GM10847 (cell line): Measurements from ENCODE around the gene HACD2.

Source experiments
- POLR2A ChIP-seq: IDR thresholded peaks from 2 replicates; pipeline ENCODE4 v1.6.1; 2011; ENCODE audit not compliant: insufficient read length; ENCODE audit errors: extremely low read depth

Gene HACD2

GRCh38 chr3:123552768-123553167 lies 32.1 kb downstream of the HACD2 start:
- no peak for TF ChIP-seq POLR2A

GRCh38 chr3:123552095-123552714 lies 32.6 kb downstream of the HACD2 start:
- TF ChIP-seq POLR2A: no peak

GRCh38 chr3:123547881-123548519 lies 36.9 kb downstream of the HACD2 start:
- no peak for TF ChIP-seq POLR2A

- no peak for TF ChIP-seq POLR2A
Observed at GRCh38 chr3:123546133-123546755, 38.6 kb downstream of the HACD2 start.

- TF ChIP-seq POLR2A: no peak
Observed at GRCh38 chr3:123543950-123544349, 40.9 kb downstream of the HACD2 start.

GRCh38 chr3:123540285-123540684 lies 44.6 kb downstream of the HACD2 start:
- TF ChIP-seq POLR2A: no peak

GRCh38 chr3:123536153-123536895 lies 48.5 kb downstream of the HACD2 start:
- TF ChIP-seq POLR2A: no peak

- no peak for TF ChIP-seq POLR2A
Observed at GRCh38 chr3:123535580-123535979, 49.3 kb downstream of the HACD2 start.

- no peak for TF ChIP-seq POLR2A
Observed at GRCh38 chr3:123534264-123534663, 50.6 kb downstream of the HACD2 start.

- TF ChIP-seq POLR2A: no peak
Observed at GRCh38 chr3:123533554-123534159, 51.2 kb downstream of the HACD2 start.

GRCh38 chr3:123528130-123528529 lies 56.7 kb downstream of the HACD2 start:
- TF ChIP-seq POLR2A: no peak

- no peak for TF ChIP-seq POLR2A
Observed at GRCh38 chr3:123527046-123527445, 57.8 kb downstream of the HACD2 start.

GRCh38 chr3:123526474-123526873 lies 58.4 kb downstream of the HACD2 start:
- TF ChIP-seq POLR2A: no peak

- TF ChIP-seq POLR2A: no peak
Observed at GRCh38 chr3:123525433-123525832, 59.4 kb downstream of the HACD2 start.

GRCh38 chr3:123524981-123525380 lies 59.9 kb downstream of the HACD2 start:
- no peak for TF ChIP-seq POLR2A

GRCh38 chr3:123523023-123523412 lies 61.8 kb downstream of the HACD2 start:
- TF ChIP-seq POLR2A: no peak
